ENCODE measurements around the gene RASGRF2. TPM values are rescaled to one million over a fixed set of nuclear protein-coding genes. Genes with fewer than 3 reads are reported as not detected.

RASGRF2 gene
- total and polyA plus RNA-seq, 2 of the 8 experiments (the other 6 are each of a cell fraction or from before 2014, with no cell fraction given): 2.6 to 29.5 TPM

DNA sequence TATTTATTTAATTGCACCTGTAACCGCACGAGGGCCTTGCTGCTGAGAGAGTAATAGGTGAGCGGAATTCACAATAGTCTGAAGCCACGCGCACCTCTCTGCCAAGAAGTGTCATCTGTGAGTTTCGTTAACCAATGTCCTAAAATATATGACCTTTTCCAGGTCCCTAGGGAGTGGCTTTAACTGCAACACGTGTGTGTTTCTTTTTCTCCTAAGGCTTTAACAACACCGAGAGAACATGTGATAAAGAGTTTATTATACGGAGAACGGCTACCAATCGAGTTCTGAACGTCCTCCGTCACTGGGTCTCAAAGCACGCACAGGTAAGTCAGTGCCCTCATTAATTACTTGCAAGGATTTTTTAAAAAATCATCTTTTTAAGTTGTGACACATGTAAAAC, 219.8 kb downstream of the RASGRF2 start:
- H3K4me1 ChIP-seq (replicated peaks in 1 of 4; ENCODE audit: control insufficient read depth in 3 of 4, insufficient read depth in 4 of 4, low read length in 3 of 4): peaks cover 2 to 11% (median 9%) of the 10 kb centered on the region in 4 experiments; a peak in 6 of 7 replicates
- H3K18ac ChIP-seq (ENCODE audit: extremely low read depth, low read length): no peak overlapping the region
- POLR2A ChIA-PET (ENCODE audit: partially characterized antibody): no interaction called here
- H3K27ac ChIP-seq (ENCODE audit: low read depth, low read length): no peak overlapping the region
- no peaks in the 10 kb centered on the region for H4K20me1 ChIP-seq (replicated peaks in 1 of 2; ENCODE audit: control insufficient read depth in 1 of 2, insufficient read depth in 2 of 2, low read length in 2 of 2)
- no peak overlapping the region for H3K56ac ChIP-seq (replicated peaks; ENCODE audit: insufficient read length, low read depth, low read length)
- H3K4ac ChIP-seq (replicated peaks; ENCODE audit: insufficient read length, low read depth, low read length): no peak overlapping the region
- H2AFZ ChIP-seq (ENCODE audit: low read length): no peak overlapping the region
- DNase-seq (ENCODE audit: low read depth in 1 of 2, low spot score in 2 of 2) (no peak), FAIRE-seq (no peak)
- no peak overlapping the region for H3K23ac ChIP-seq (ENCODE audit: insufficient read length)
- H3K4me3 ChIP-seq (ENCODE audit: extremely low read depth in 1 of 4, insufficient read depth in 2 of 4, low read depth in 3 of 4, low read length in 4 of 4): no peak overlapping the region
- CTCF ChIA-PET (ENCODE audit: partially characterized antibody): interaction anchor here (1.3 kb wide), 1 partner anchor 13 kb away, joined by 4 read pairs; no protein-coding TSS in a partner anchor
- H3K14ac ChIP-seq (ENCODE audit: insufficient read length): no peak overlapping the region
- no peak overlapping the region for H3K9ac ChIP-seq (replicated peaks in 1 of 4; ENCODE audit: extremely low read depth in 1 of 4, low read depth in 3 of 4, low read length in 3 of 4)
- H4K5ac ChIP-seq (ENCODE audit: insufficient read length, low read depth, low read length): no peak overlapping the region
- no peaks in the 10 kb centered on the region for H3K27me3 ChIP-seq (replicated peaks in 1 of 4; ENCODE audit: control insufficient read depth in 3 of 4, extremely low read depth in 1 of 4, insufficient read depth in 3 of 4, low read length in 3 of 4)
- no peaks in the 10 kb centered on the region for H3K36me3 ChIP-seq (ENCODE audit: control insufficient read depth in 2 of 4, insufficient read depth in 4 of 4, low read length in 3 of 4)
- no peaks in the 10 kb centered on the region for H3K23me2 ChIP-seq (ENCODE audit: low read depth, low read length)
- WGBS, 2 experiments (ENCODE audit: extremely low coverage in 1 of 2, insufficient coverage in 1 of 2, insufficient read length in 1 of 2, insufficient replicate concordance in 2 of 2, low coverage in 1 of 2, low lambda C conversion rate in 2 of 2, missing lambda C conversion rate in 1 of 2): 85% methylated on average over 14 of the region's 14 CpGs; no CpG with 5 or more reads in 1 of the 2 experiments
- H2BK20ac ChIP-seq (ENCODE audit: low read length): no peak overlapping the region
- H4K8ac ChIP-seq (ENCODE audit: extremely low read depth, insufficient read depth, low read length): no peak overlapping the region
- no peaks in the 10 kb centered on the region for H3K79me1 ChIP-seq (ENCODE audit: low read depth, low read length)
- no peaks in the 10 kb centered on the region for H3K9me3 ChIP-seq (ENCODE audit: insufficient read depth in 2 of 2, low read depth in 1 of 2, low read length in 1 of 2)
- no peak overlapping the region for H3K4me2 ChIP-seq (ENCODE audit: insufficient read depth in 1 of 2, low read depth in 2 of 2, low read length in 2 of 2)
- H2BK5ac ChIP-seq (ENCODE audit: low read depth, low read length): no peak overlapping the region
- no peaks in the 10 kb centered on the region for H3K79me2 ChIP-seq (ENCODE audit: control insufficient read depth in 1 of 2, insufficient read depth in 2 of 2, low read length in 2 of 2)
- no peak overlapping the region for H2BK120ac ChIP-seq (replicated peaks; ENCODE audit: low read depth, low read length)
- H2AK5ac ChIP-seq (ENCODE audit: low read depth, low read length): 0 out of 2 replicates have a peak overlapping the region, but pooled peaks have one; percentile 2
- H4K91ac ChIP-seq (replicated peaks; ENCODE audit: insufficient read length, low read length): no peak overlapping the region
- TF ChIP-seq SP1 (IDR thresholded peaks at IDR 0.05; ENCODE audit: low read depth, low read length): no peak
- TF ChIP-seq, protein P1, sequence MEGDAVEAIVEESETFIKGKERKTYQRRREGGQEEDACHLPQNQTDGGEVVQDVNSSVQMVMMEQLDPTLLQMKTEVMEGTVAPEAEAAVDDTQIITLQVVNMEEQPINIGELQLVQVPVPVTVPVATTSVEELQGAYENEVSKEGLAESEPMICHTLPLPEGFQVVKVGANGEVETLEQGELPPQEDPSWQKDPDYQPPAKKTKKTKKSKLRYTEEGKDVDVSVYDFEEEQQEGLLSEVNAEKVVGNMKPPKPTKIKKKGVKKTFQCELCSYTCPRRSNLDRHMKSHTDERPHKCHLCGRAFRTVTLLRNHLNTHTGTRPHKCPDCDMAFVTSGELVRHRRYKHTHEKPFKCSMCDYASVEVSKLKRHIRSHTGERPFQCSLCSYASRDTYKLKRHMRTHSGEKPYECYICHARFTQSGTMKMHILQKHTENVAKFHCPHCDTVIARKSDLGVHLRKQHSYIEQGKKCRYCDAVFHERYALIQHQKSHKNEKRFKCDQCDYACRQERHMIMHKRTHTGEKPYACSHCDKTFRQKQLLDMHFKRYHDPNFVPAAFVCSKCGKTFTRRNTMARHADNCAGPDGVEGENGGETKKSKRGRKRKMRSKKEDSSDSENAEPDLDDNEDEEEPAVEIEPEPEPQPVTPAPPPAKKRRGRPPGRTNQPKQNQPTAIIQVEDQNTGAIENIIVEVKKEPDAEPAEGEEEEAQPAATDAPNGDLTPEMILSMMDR (IDR thresholded peaks at IDR 0.05; ENCODE audit: control extremely low read depth in 1 of 3, insufficient read depth in 1 of 3, low read depth in 1 of 3, low read length in 3 of 3): no peak
- no peak for TF ChIP-seq GTF2F1 (IDR thresholded peaks at IDR 0.05; ENCODE audit: borderline replicate concordance, low read depth, low read length)
- no peak for TF ChIP-seq KDM1A (IDR thresholded peaks at IDR 0.05; ENCODE audit: borderline replicate concordance, low read length)
- no peak for TF ChIP-seq POLR2A (IDR thresholded peaks at IDR 0.05; ENCODE audit: control extremely low read depth in 1 of 2, low read depth in 2 of 2, low read length in 2 of 2)
- no peak for TF ChIP-seq HDAC2 (IDR thresholded peaks at IDR 0.05; ENCODE audit: borderline replicate concordance in 1 of 2, low read depth in 2 of 2, low read length in 2 of 2)
- H2BK12ac ChIP-seq (ENCODE audit: low read depth, low read length): no peak overlapping the region
- H2BK15ac ChIP-seq (ENCODE audit: low read length): no peak overlapping the region

Measured in H1 (cell line).